ENCODE results near the gene PIP5K1B. TPM values are rescaled to one million over a fixed set of nuclear protein-coding genes. Genes with fewer than 3 reads are reported as not detected.

Gene PIP5K1B
- total and polyA plus RNA-seq, 2 of the 13 experiments (the other 11 are each of a cell fraction or from before 2014, with no cell fraction given) = 15.8 to 17.5 TPM

GRCh38 chr9:68719847-68720246, 14.8 kb downstream of the PIP5K1B start (continued):
- TF ChIP-seq HOXA9 (CRISPR knock-in tag; IDR thresholded peaks at IDR 0.05; ENCODE audit: borderline replicate concordance) = no peak
- peak; percentile 41; the same call in 1 of the 2 replicates for TF ChIP-seq FOXO1 (CRISPR knock-in tag; IDR thresholded peaks at IDR 0.05)
- no peak for TF ChIP-seq ARNTL (CRISPR knock-in tag; IDR thresholded peaks at IDR 0.05)

DNA sequence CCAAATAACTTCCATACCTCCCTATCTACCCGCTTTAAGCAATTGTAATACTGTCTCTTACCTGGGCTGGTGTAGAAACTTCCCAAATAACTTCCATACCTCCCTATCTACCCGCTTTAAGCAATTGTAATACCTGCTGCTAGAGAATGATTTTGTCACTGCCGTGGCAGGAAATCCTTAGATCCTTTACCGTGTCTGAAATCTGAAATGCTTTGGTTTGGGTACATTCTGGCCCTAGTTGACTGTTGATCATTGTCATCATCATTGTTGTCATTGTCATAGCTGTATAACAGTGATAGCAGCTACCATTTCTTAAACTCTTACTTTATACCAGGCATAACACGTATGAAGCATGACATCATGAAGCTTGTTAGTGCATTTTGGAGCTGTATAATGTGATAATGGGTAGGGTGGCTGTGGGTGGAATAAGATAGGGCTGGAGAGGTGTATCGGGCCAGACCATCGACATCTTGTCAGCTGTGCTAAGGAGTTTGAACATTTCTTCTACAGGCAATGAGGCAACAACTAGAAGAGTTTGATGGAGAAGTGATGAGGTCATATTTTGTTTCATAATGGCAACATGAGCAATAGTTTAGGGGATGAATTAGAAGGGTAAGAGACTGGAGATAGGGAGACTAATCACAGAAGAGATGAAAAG, 15.7 kb downstream of the PIP5K1B start:
- Histone ChIP-seq H3K27me3 (ENCODE audit: control insufficient read depth in 1 of 2, insufficient read depth in 2 of 2, low read length in 2 of 2) (no peaks in the 10 kb centered on the region), H3K4me2 (ENCODE audit: low read depth, low read length) (no peak overlapping the region), H3K9ac (ENCODE audit: insufficient read depth, low read depth, low read length) (no peak overlapping the region), H4K20me1 (ENCODE audit: insufficient read depth, low read length) (no peaks in the 10 kb centered on the region; the same call in 1 of the 2 replicates), H3K27ac (ENCODE audit: extremely low read length, insufficient read depth, low read length) (peak overlapping the region; percentile 63), H3K4me1 (ENCODE audit: insufficient read depth, low read length) (peaks cover 68% of the 10 kb centered on the region), H3K4me3 (replicated peaks in 1 of 3; ENCODE audit: insufficient read depth in 1 of 3, low read depth in 2 of 3, low read length in 3 of 3) (no peak overlapping the region), H3K9me3 (ENCODE audit: low read length) (no peaks in the 10 kb centered on the region), H3K36me3 (replicated peaks in 1 of 2; ENCODE audit: control insufficient read depth in 1 of 2, insufficient read depth in 2 of 2, low read length in 2 of 2) (no peaks in the 10 kb centered on the region), H2AFZ (ENCODE audit: low read length) (no peak overlapping the region), H3K79me2 (ENCODE audit: insufficient read depth, low read length) (peaks cover 73% of the 10 kb centered on the region)
- POLR2A ChIA-PET = interaction anchor here (1.0 to 2.4 kb wide), 4 partner anchors 10 to 35 kb away, joined by 3 to 15 read pairs (median 5); no protein-coding TSS in a partner anchor
- CTCF ChIA-PET (ENCODE audit: low intra/inter-chr PET ratio, low total read pairs) = no interaction called here
- no peak for DNase-seq (ENCODE audit: low spot score)
- intact Hi-C loops (cut with micrococcal nuclease; ENCODE audit: unreplicated experiment) = no loop called here
- in situ Hi-C loops (cut with HindIII; ENCODE audit: extremely low pct_ligation_motif_present, low pct_unique_long_range_greater_than_20kb) = no loop called here
- BruUV-seq (replicated peaks) = no TSS peak
- 97% methylated on average over 7 of the region's 7 CpGs for WGBS (ENCODE audit: low lambda C conversion rate)
- no peak for ATAC-seq
- TF ChIP-seq RBAK (CRISPR knock-in tag; IDR thresholded peaks at IDR 0.05) (no peak), CREB1 (IDR thresholded peaks at IDR 0.05) (peak; percentile 37; the same call in 1 of the 2 replicates), CREB1 (CRISPR knock-in tag; IDR thresholded peaks at IDR 0.05) (no peak), ATF7 (IDR thresholded peaks at IDR 0.05) (peak; percentile 83), ATF7 (CRISPR knock-in tag; IDR thresholded peaks at IDR 0.05) (no peak)
- FAIRE-seq = no peak
